Suprapubic skin (tissue), 4 donors: Measurements from ENCODE around the gene LOXHD1.

Experiments used
- EP300 ChIP-seq: sonication (generic); formaldehyde crosslinking; IDR thresholded peaks from one replicate; pipeline ENCODE4 v1.6.1; 2017; ENCODE audit warnings: antibody characterized with exemption
- POLR2A ChIP-seq, 2 donors: fragments of 450-650 bp; IDR thresholded peaks; one replicate each; pipeline ENCODE4 v1.6.1; 2017; ENCODE audit warnings: antibody characterized with exemption in 2 of 2, mild to moderate bottlenecking in 2 of 2, moderate library complexity in 2 of 2
- POLR2AphosphoS5 ChIP-seq, 3 donors: sonication (generic); formaldehyde crosslinking; IDR thresholded peaks; one replicate each; pipeline ENCODE4 v1.6.1; 2017; ENCODE audit warnings: antibody characterized with exemption in 3 of 3
- TF ChIP-seq, protein P1 (sequence below), 2 donors: fragments of 200-600 bp in 1 of 2; fragments of 450-650 bp in 1 of 2; sonication (generic) in 1 of 2; IDR thresholded peaks; one replicate each; pipeline ENCODE4 v1.5.1; 2016 to 2019; ENCODE audit warnings: antibody characterized with exemption in 2 of 2, mild to moderate bottlenecking in 1 of 2, moderate library complexity in 1 of 2

GRCh38 chr18:46560671-46561045 is 96.4 kb downstream of the LOXHD1 start:
- TF ChIP-seq, protein P1, sequence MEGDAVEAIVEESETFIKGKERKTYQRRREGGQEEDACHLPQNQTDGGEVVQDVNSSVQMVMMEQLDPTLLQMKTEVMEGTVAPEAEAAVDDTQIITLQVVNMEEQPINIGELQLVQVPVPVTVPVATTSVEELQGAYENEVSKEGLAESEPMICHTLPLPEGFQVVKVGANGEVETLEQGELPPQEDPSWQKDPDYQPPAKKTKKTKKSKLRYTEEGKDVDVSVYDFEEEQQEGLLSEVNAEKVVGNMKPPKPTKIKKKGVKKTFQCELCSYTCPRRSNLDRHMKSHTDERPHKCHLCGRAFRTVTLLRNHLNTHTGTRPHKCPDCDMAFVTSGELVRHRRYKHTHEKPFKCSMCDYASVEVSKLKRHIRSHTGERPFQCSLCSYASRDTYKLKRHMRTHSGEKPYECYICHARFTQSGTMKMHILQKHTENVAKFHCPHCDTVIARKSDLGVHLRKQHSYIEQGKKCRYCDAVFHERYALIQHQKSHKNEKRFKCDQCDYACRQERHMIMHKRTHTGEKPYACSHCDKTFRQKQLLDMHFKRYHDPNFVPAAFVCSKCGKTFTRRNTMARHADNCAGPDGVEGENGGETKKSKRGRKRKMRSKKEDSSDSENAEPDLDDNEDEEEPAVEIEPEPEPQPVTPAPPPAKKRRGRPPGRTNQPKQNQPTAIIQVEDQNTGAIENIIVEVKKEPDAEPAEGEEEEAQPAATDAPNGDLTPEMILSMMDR (IDR thresholded peaks at IDR 0.05) = no peak
- TF ChIP-seq POLR2A (IDR thresholded peaks at IDR 0.05) (no peak), EP300 (no peak), POLR2AphosphoS5 (IDR thresholded peaks at IDR 0.05) (no peak)
